K562 (cell line): Measurements from ENCODE around the gene EFHC1. TPM values are rescaled to one million over a fixed set of nuclear protein-coding genes. Genes with fewer than 3 reads are reported as not detected.

Source experiments
- ATAC-seq: fragments of 200-7000 bp; cut with Tn5 transposase; 3 replicates; pipeline ENCODE4 v1.9.1; 2020; ENCODE audit warnings: moderate library complexity
- BruUV-seq: library from RNA; stranded (reverse); fragments of 400-500 nt; replicated peaks from 2 replicates; lab custom pipeline; 2021; lab: Mats Ljungman, UMichigan
- CTCF ChIA-PET: fragments of 300-600 bp; formaldehyde crosslinking; extraction: SDS; loops from one replicate; lab custom pipeline; 2021; ENCODE audit warnings: low intra/inter-chr PET ratio; lab: Yijun Ruan, JAX
- POLR2A ChIA-PET: fragments of 300-600, 350-650 bp; sonication (Branson Sonifier 250); formaldehyde crosslinking; extraction: SDS; loops from one replicate; lab custom pipeline; 2021; ENCODE audit warnings: antibody characterized with exemption, inconsistent platforms; lab: Yijun Ruan, JAX
- DNase-seq, 4 experiments: peaks; one replicate each; pipeline versions ENCODE4 v3.0.0 to v3.0.0-alpha.2; 2011 to 2018; ENCODE audit warnings: low spot score in 3 of 4, mixed read lengths in 3 of 4; ENCODE audit errors: extremely low read depth in 1 of 4
- FAIRE-seq: peaks from 2 replicates; lab custom pipeline; 2011; peaks lifted over from hg19 to GRCh38; lab: Jason Lieb, UNC
- H2AFZ ChIP-seq: 2 replicates; pipeline ENCODE4 v1.6.0; 2011; ENCODE audit warnings: low read depth, low read length, control low read depth, inconsistent platforms
- H3K27ac ChIP-seq: fragments of 200-600 bp; 3 replicates; pipeline ENCODE4 v1.8.0; 2011; ENCODE audit warnings: low read depth, mild to moderate bottlenecking, control low read depth, inconsistent platforms, low read length, moderate library complexity, mixed read lengths; ENCODE audit errors: extremely low read depth
- H3K27me3 ChIP-seq, 2 experiments: fragments of 300-600 bp in 1 of 2; 2 replicates in 1 of 2; 3 replicates in 1 of 2; pipeline versions ENCODE4 v1.6.0 to v1.8.0; 2011; ENCODE audit warnings: inconsistent platforms in 2 of 2, low read length in 2 of 2, mild to moderate bottlenecking in 1 of 2, mixed read lengths in 1 of 2, moderate library complexity in 1 of 2; ENCODE audit not compliant: control insufficient read depth in 2 of 2, insufficient read depth in 2 of 2
- H3K36me3 ChIP-seq: fragments of 300-600 bp; 3 replicates; pipeline ENCODE4 v1.8.0; 2011; ENCODE audit warnings: mild to moderate bottlenecking, low read length, inconsistent platforms; ENCODE audit not compliant: control insufficient read depth, insufficient read depth
- H3K4me1 ChIP-seq, 2 experiments: fragments of 200-600 bp in 1 of 2; replicated peaks in 1 of 2; 2 replicates in 1 of 2; 3 replicates in 1 of 2; pipeline versions ENCODE4 v1.5.1 to v1.8.0; 2011; ENCODE audit warnings: inconsistent platforms in 2 of 2, low read length in 2 of 2, mild to moderate bottlenecking in 1 of 2, mixed read lengths in 1 of 2, moderate library complexity in 1 of 2; ENCODE audit not compliant: control insufficient read depth in 2 of 2, insufficient read depth in 2 of 2
- H3K4me2 ChIP-seq: 2 replicates; pipeline ENCODE4 v1.6.1; 2011; ENCODE audit warnings: low read length, control low read depth, inconsistent platforms, mixed read lengths; ENCODE audit not compliant: insufficient read depth
- H3K4me3 ChIP-seq: fragments of 200-600 bp; sonication (generic), shearing (Covaris generic); 2 replicates; pipeline ENCODE4 v1.5.1; 2016; ENCODE audit warnings: control low read depth, inconsistent platforms
- H3K79me2 ChIP-seq: fragments of 200-600 bp; 3 replicates; pipeline ENCODE4 v1.8.0; 2011; ENCODE audit warnings: low read length, inconsistent platforms; ENCODE audit not compliant: control insufficient read depth, insufficient read depth
- H3K9ac ChIP-seq, 2 experiments: 2 replicates each; pipeline versions ENCODE4 v1.6.0 to v1.6.1; 2011; ENCODE audit warnings: low read depth in 2 of 2, low read length in 2 of 2, control low read depth in 1 of 2, inconsistent platforms in 1 of 2, mild to moderate bottlenecking in 1 of 2, mixed read lengths in 1 of 2; ENCODE audit not compliant: insufficient read depth in 1 of 2
- H3K9me1 ChIP-seq: one replicate; pipeline ENCODE4 v1.6.0; 2011; ENCODE audit warnings: inconsistent platforms, mild to moderate bottlenecking, low read length, moderate library complexity; ENCODE audit not compliant: control insufficient read depth, insufficient read depth
- H3K9me3 ChIP-seq: replicated peaks from 2 replicates; pipeline ENCODE4 v1.5.1; 2011; ENCODE audit warnings: low read depth, low read length, inconsistent platforms; ENCODE audit not compliant: control insufficient read depth, insufficient read depth
- H4K20me1 ChIP-seq: replicated peaks from 2 replicates; pipeline ENCODE4 v1.6.1; 2011; ENCODE audit warnings: low read length, inconsistent platforms, mixed read lengths; ENCODE audit not compliant: control insufficient read depth, insufficient read depth
- ADNP ChIP-seq: fragments of 200-800 bp; sonication (Bioruptor generic); IDR thresholded peaks from 2 replicates; pipeline ENCODE4 v1.6.1; 2016; ENCODE audit warnings: missing genetic modification characterization, missing compliant biosample characterization
- GABPB1 ChIP-seq: sonication (generic); formaldehyde crosslinking; IDR thresholded peaks from 2 replicates; pipeline ENCODE4 v1.8.0; 2022; ENCODE audit warnings: mild to moderate bottlenecking, missing genetic modification reagents
- GTF2A2 ChIP-seq: IDR thresholded peaks from 2 replicates; pipeline ENCODE4 v1.6.1; 2016; ENCODE audit warnings: mild to moderate bottlenecking, missing genetic modification characterization, missing compliant biosample characterization
- HIVEP1 ChIP-seq: fragments of 250-450 bp; sonication (Bioruptor Pico); IDR thresholded peaks from 2 replicates; pipeline ENCODE4 v1.4.0; 2020; ENCODE audit warnings: mild to moderate bottlenecking
- HMG20B ChIP-seq: fragments of 250-450 bp; sonication (Bioruptor Pico); IDR thresholded peaks from 2 replicates; pipeline ENCODE4 v1.5.0; 2021; ENCODE audit warnings: mild to moderate bottlenecking
- KAT7 ChIP-seq: sonication (generic); formaldehyde crosslinking; IDR thresholded peaks from 2 replicates; pipeline ENCODE4 v1.8.0; 2022; ENCODE audit warnings: missing genetic modification reagents, mild to moderate bottlenecking, borderline replicate concordance
- MTA2 ChIP-seq: fragments of 450-650 bp; IDR thresholded peaks from 2 replicates; pipeline ENCODE4 v1.6.1; 2016; ENCODE audit warnings: low read depth
- RAD21 ChIP-seq, 2 experiments: fragments of 250-450 bp in 1 of 2; fragments of 450-650 bp in 1 of 2; sonication (Bioruptor Pico) in 1 of 2; formaldehyde crosslinking in 1 of 2; IDR thresholded peaks in 1 of 2; conservative IDR thresholded peaks in 1 of 2; 2 replicates each; pipeline versions ENCODE4 v1.4.0 to v1.8.0; 2020 to 2022; ENCODE audit warnings: mild to moderate bottlenecking in 2 of 2, moderate library complexity in 1 of 2
- SPI1 ChIP-seq: IDR thresholded peaks from 2 replicates; pipeline ENCODE4 v1.6.1; 2011; ENCODE audit warnings: low read depth, low read length, control low read depth, borderline replicate concordance
- TCF7L2 ChIP-seq: fragments of 150-350 bp; IDR thresholded peaks from 2 replicates; pipeline ENCODE4 v1.6.1; 2016; ENCODE audit warnings: low read depth, mild to moderate bottlenecking, low read length, moderate library complexity
- ZNF316 ChIP-seq: fragments of 450-650 bp; IDR thresholded peaks from 2 replicates; pipeline ENCODE4 v1.6.1; 2016
- WGBS: fragments of 100-300 bp; shearing (Covaris generic); methylation state at CpG from one replicate; pipeline ENCODE4 v1.1.6; 2016; ENCODE audit warnings: low coverage, mixed read lengths; ENCODE audit not compliant: insufficient coverage; ENCODE audit errors: missing lambda C conversion rate; 5-methylcytosine and 5-hydroxymethylcytosine counted together
- in situ Hi-C: fragments of 300-500 bp; cut with MboI; formaldehyde crosslinking; loops from 4 replicates; pipeline ENCODE4 v1.15.0; 2018; ENCODE audit warnings: inconsistent platforms, mixed read lengths
- intact Hi-C: fragments of 100-400 bp; cut with micrococcal nuclease; formaldehyde crosslinking; loops from 2 replicates; pipeline ENCODE4 v1.14.2; 2022
- polyA plus RNA-seq, 8 experiments: library from polyadenylated mRNA; depleted of rRNA in 4 of 8; stranded (reverse) in 5 of 8; unstranded in 3 of 8; fragments of >200 nt; fragmentation: Nextera tagmentation in 2 of 8; fragmentation: Illumina TruSeq in 1 of 8; extraction: Ambion mirVana in 2 of 8; extraction: Trizol in 1 of 8; gene quantifications; 2 replicates each; pipeline versions ENCODE4 v1.2.1 to v1.2.3, GENCODE V29; 2011 to 2014; ENCODE audit warnings: inconsistent platforms in 1 of 8, missing spikeins in 1 of 8
- total RNA-seq, 7 experiments: library from RNA; depleted of rRNA in 6 of 7; stranded (reverse); fragments of >200 nt in 6 of 7; fragmentation: Illumina TruSeq in 2 of 7; extraction: Trizol in 2 of 7; gene quantifications; 2 replicates each; pipeline versions ENCODE4 v1.2.1 to v1.2.3, GENCODE V29; 2011 to 2021; ENCODE audit warnings: low replicate concordance in 1 of 7
- TF ChIP-seq, protein P1 (sequence below), 2 experiments: fragments of 450-650 bp; formaldehyde crosslinking in 1 of 2; IDR thresholded peaks; 2 replicates each; pipeline versions ENCODE4 v1.4.0 to v1.6.1; 2014 to 2020; ENCODE audit warnings: mild to moderate bottlenecking in 2 of 2, borderline replicate concordance in 1 of 2, low read depth in 1 of 2
- TF ChIP-seq, protein P2 (sequence below), 3 experiments: IDR thresholded peaks in 2 of 3; conservative IDR thresholded peaks in 1 of 3; 2 replicates each; pipeline ENCODE4 v1.5.1; 2011 to 2012; ENCODE audit warnings: low read length in 3 of 3, mild to moderate bottlenecking in 3 of 3, control low read depth in 2 of 3, improper control_type of control experiment in 1 of 3, inconsistent platforms in 1 of 3, low read depth in 1 of 3, mixed read lengths in 1 of 3, moderate library complexity in 1 of 3; ENCODE audit not compliant: insufficient read depth in 2 of 3

EFHC1 gene
- total and polyA plus RNA-seq, 9 of the 15 experiments (the other 6 are each of a cell fraction or from before 2014, with no cell fraction given) = 9.5 to 31.0 (median 14.9) TPM

DNA sequence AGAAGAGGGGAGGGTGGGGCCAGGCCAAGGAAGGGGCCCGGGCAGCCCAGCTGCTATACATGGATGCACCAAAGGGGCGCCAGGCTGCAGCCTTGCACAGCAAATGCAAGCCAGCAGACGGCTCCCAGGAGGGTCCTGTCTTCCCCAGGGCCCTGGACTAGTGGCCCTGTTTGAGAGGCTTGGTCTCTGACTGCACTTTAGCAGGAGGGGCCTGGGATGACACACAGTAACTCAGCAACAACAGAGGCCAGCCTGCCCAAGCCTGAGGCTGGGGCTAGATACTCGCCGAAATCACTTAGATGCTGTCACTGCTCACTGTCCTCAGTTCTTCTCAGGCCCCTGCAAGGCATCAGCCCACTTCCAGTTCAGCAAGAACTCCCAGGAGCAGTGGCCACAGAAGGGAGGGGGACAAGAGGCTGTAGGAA, 83.2 kb downstream of the EFHC1 start:
- H3K4me3 ChIP-seq = no peak overlapping the region

More for the DNA sequence above, 83.2 kb downstream of the EFHC1 start:
- no TSS peak for BruUV-seq
- in situ Hi-C loops = no loop called here
- intact Hi-C loops = loop anchor here (5.0 kb wide), 2 partner anchors 94 to 159 kb away; no protein-coding TSS in a partner anchor
- Histone ChIP-seq H3K27ac (peak overlapping the region; percentile 24), H3K79me2 (no peaks in the 10 kb centered on the region), H3K27me3 (no peaks in the 10 kb centered on the region), H4K20me1 (no peaks in the 10 kb centered on the region), H3K9me3 (no peaks in the 10 kb centered on the region), H3K4me1 (peaks cover 30 to 49% of the 10 kb centered on the region in 2 experiments), H3K36me3 (peaks cover 52% of the 10 kb centered on the region; the same call in 2 of the 3 replicates), H2AFZ (peak overlapping the region; percentile 71; the same call in 1 of the 2 replicates), H3K4me2 (peak overlapping the region; percentile 61; the same call in 1 of the 2 replicates), H3K9ac (peak overlapping the region; percentile 50 to 87; a peak in 3 of 4 replicates), H3K9me1 (no peaks in the 10 kb centered on the region)
- DNase-seq = peak; percentile 26 to 45 (median 34)
- peak; percentile 48 for ATAC-seq
- WGBS = 82% methylated on average over 4 of the region's 5 CpGs
- no peak for FAIRE-seq
- CTCF ChIA-PET = no interaction called here
- POLR2A ChIA-PET = interaction anchor here (0.7 to 1.5 kb wide), 7 partner anchors 9 to 607 kb away, joined by 3 to 5 read pairs (median 4); no protein-coding TSS in a partner anchor
- TF ChIP-seq HIVEP1 (CRISPR knock-in tag) (no peak), ZNF316 (no peak), GABPB1 (CRISPR knock-in tag) (no peak), GTF2A2 (tag) (no peak), ADNP (tag) (no peak), KAT7 (CRISPR knock-in tag) (peak; percentile 52), TCF7L2 (no peak), RAD21 (CRISPR knock-in tag; conservative IDR thresholded peaks at IDR 0.05 in 1 of 2, IDR thresholded peaks at IDR 0.05 in 1 of 2) (peak in 1 of 2 experiments; percentile 45; a peak in 2 of 4 replicates), HMG20B (no peak), SPI1 (no peak), MTA2 (no peak)
- TF ChIP-seq, protein P1, sequence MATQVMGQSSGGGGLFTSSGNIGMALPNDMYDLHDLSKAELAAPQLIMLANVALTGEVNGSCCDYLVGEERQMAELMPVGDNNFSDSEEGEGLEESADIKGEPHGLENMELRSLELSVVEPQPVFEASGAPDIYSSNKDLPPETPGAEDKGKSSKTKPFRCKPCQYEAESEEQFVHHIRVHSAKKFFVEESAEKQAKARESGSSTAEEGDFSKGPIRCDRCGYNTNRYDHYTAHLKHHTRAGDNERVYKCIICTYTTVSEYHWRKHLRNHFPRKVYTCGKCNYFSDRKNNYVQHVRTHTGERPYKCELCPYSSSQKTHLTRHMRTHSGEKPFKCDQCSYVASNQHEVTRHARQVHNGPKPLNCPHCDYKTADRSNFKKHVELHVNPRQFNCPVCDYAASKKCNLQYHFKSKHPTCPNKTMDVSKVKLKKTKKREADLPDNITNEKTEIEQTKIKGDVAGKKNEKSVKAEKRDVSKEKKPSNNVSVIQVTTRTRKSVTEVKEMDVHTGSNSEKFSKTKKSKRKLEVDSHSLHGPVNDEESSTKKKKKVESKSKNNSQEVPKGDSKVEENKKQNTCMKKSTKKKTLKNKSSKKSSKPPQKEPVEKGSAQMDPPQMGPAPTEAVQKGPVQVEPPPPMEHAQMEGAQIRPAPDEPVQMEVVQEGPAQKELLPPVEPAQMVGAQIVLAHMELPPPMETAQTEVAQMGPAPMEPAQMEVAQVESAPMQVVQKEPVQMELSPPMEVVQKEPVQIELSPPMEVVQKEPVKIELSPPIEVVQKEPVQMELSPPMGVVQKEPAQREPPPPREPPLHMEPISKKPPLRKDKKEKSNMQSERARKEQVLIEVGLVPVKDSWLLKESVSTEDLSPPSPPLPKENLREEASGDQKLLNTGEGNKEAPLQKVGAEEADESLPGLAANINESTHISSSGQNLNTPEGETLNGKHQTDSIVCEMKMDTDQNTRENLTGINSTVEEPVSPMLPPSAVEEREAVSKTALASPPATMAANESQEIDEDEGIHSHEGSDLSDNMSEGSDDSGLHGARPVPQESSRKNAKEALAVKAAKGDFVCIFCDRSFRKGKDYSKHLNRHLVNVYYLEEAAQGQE (IDR thresholded peaks at IDR 0.05; ENCODE audit: borderline replicate concordance) = peak; percentile 26; the same call in 1 of the 2 replicates
- TF ChIP-seq, protein P1 (CRISPR knock-in tag; IDR thresholded peaks at IDR 0.05; ENCODE audit: low read depth) = no peak
- TF ChIP-seq, protein P2, sequence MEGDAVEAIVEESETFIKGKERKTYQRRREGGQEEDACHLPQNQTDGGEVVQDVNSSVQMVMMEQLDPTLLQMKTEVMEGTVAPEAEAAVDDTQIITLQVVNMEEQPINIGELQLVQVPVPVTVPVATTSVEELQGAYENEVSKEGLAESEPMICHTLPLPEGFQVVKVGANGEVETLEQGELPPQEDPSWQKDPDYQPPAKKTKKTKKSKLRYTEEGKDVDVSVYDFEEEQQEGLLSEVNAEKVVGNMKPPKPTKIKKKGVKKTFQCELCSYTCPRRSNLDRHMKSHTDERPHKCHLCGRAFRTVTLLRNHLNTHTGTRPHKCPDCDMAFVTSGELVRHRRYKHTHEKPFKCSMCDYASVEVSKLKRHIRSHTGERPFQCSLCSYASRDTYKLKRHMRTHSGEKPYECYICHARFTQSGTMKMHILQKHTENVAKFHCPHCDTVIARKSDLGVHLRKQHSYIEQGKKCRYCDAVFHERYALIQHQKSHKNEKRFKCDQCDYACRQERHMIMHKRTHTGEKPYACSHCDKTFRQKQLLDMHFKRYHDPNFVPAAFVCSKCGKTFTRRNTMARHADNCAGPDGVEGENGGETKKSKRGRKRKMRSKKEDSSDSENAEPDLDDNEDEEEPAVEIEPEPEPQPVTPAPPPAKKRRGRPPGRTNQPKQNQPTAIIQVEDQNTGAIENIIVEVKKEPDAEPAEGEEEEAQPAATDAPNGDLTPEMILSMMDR (IDR thresholded peaks at IDR 0.05 in 2 of 3, conservative IDR thresholded peaks at IDR 0.05 in 1 of 3; ENCODE audit: insufficient read depth in 2 of 3, low read depth in 1 of 3, low read length in 3 of 3) = peak; percentile 31 to 47 (median 40); a peak in 4 of 6 replicates
